ENCODE data around the gene CLDND2.

The CLDND2 gene

GRCh38 chr19:51352783-51353360 is 15.9 kb downstream of the CLDND2 start:
- no peak for DNase-seq

- no peak for DNase-seq
These were observed 17.4 kb downstream of the CLDND2 start for GRCh38 chr19:51351266-51351990.

- no peak for DNase-seq
These were observed 21.4 kb downstream of the CLDND2 start for GRCh38 chr19:51347209-51347928.

GRCh38 chr19:51346742-51347141 is 22.1 kb downstream of the CLDND2 start:
- DNase-seq, result no peak

GRCh38 chr19:51345076-51345620 is 23.7 kb downstream of the CLDND2 start:
- no peak for DNase-seq

GRCh38 chr19:51342631-51343569 is 25.9 kb downstream of the CLDND2 start:
- DNase-seq, result no peak

GRCh38 chr19:51341976-51342580 is 26.7 kb downstream of the CLDND2 start, which contains the start of gene VSIG10L:
Gene VSIG10L (minus strand): TSS chr19:51342139. CDS start chr19:51342124, 15 bp downstream.
- no peak for DNase-seq

GRCh38 chr19:51341066-51341465 is 27.7 kb downstream of the CLDND2 start:
- DNase-seq, result no peak

GRCh38 chr19:51339687-51340656 is 28.8 kb downstream of the CLDND2 start:
- peak; percentile 95 for DNase-seq

GRCh38 chr19:51339313-51339686 is 29.5 kb downstream of the CLDND2 start:
- DNase-seq, result no peak

- DNase-seq, result peak; percentile 94
These were observed 30.1 kb downstream of the CLDND2 start for GRCh38 chr19:51338563-51339312.

GRCh38 chr19:51337861-51338562 is 30.8 kb downstream of the CLDND2 start:
- no peak for DNase-seq

- DNase-seq, result no peak
These were observed 31.5 kb downstream of the CLDND2 start for GRCh38 chr19:51337141-51337860.

- DNase-seq, result no peak
These were observed 34.9 kb downstream of the CLDND2 start for GRCh38 chr19:51333836-51334460.

GRCh38 chr19:51331716-51332115 is 37.1 kb downstream of the CLDND2 start:
- DNase-seq, result no peak

GRCh38 chr19:51331193-51331592 is 37.6 kb downstream of the CLDND2 start:
- DNase-seq, result no peak

GRCh38 chr19:51330366-51330765 is 38.4 kb downstream of the CLDND2 start:
- no peak for DNase-seq

- DNase-seq, result no peak
These were observed 39.4 kb downstream of the CLDND2 start for GRCh38 chr19:51329411-51329810.
